Measurements from ENCODE around the gene UNC79.

DNA sequence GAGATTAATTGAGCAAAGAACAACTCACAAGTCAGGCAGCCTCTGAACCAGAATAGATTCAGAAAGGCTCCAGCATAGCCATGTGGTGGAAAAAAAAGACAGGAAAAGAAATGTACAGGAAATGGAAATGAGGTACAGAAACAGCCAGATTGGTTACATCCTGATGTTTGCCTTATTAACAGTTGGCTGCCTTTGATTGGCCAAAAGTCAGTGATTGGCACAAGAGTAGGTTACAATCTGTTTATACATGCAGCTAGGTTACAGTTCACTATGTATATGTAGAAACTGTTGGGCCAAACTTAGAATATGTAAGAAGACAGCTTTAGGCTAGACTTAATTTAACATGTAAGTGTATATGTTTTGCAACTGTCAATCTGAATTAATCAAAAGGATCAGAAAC, 118.9 kb downstream of the UNC79 start:
- TF ChIP-seq, protein P1, sequence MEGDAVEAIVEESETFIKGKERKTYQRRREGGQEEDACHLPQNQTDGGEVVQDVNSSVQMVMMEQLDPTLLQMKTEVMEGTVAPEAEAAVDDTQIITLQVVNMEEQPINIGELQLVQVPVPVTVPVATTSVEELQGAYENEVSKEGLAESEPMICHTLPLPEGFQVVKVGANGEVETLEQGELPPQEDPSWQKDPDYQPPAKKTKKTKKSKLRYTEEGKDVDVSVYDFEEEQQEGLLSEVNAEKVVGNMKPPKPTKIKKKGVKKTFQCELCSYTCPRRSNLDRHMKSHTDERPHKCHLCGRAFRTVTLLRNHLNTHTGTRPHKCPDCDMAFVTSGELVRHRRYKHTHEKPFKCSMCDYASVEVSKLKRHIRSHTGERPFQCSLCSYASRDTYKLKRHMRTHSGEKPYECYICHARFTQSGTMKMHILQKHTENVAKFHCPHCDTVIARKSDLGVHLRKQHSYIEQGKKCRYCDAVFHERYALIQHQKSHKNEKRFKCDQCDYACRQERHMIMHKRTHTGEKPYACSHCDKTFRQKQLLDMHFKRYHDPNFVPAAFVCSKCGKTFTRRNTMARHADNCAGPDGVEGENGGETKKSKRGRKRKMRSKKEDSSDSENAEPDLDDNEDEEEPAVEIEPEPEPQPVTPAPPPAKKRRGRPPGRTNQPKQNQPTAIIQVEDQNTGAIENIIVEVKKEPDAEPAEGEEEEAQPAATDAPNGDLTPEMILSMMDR (IDR thresholded peaks at IDR 0.05 in 4 of 5, conservative IDR thresholded peaks at IDR 0.05 in 1 of 5) = no peak
- TF ChIP-seq POLR2A (IDR thresholded peaks at IDR 0.05) = no peak

Data from gastrocnemius medialis (tissue), 4 donors.